ENCODE measurements around the gene STOX2. TPM values are rescaled to one million over a fixed set of nuclear protein-coding genes. Genes with fewer than 3 reads are reported as not detected.

Gene STOX2, protein sequence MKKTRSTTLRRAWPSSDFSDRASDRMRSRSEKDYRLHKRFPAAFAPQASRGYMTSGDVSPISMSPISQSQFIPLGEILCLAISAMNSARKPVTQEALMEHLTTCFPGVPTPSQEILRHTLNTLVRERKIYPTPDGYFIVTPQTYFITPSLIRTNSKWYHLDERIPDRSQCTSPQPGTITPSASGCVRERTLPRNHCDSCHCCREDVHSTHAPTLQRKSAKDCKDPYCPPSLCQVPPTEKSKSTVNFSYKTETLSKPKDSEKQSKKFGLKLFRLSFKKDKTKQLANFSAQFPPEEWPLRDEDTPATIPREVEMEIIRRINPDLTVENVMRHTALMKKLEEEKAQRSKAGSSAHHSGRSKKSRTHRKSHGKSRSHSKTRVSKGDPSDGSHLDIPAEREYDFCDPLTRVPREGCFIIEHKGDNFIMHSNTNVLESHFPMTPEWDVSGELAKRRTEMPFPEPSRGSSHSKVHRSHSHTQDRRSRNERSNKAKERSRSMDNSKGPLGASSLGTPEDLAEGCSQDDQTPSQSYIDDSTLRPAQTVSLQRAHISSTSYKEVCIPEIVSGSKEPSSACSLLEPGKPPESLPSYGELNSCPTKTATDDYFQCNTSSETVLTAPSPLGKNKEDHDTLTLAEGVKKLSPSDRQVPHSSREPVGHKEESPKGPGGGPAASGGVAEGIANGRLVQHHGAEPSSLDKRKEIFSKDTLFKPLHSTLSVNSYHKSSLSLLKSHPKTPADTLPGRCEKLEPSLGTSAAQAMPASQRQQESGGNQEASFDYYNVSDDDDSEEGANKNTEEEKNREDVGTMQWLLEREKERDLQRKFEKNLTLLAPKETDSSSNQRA (N-terminal part only)
- 1 to 10 TPM in 1 of 2 donors, under 1 TPM in 1; 0.89 to 2.5 TPM for total RNA-seq

- peaks cover 31% of the 10 kb centered on the region for H3K27me3 ChIP-seq
- H3K4me1 ChIP-seq = no peaks in the 10 kb centered on the region
- DNase-seq = peak; percentile 56
- peak within 1 kb of the TSS; percentile 52 for H3K4me3 ChIP-seq
- H3K36me3 ChIP-seq = no peaks in the 10 kb centered on the region
- H3K9me3 ChIP-seq = no peaks in the 10 kb centered on the region
- intact Hi-C loops (cut with DNase I) = no loop called here
- H3K27ac ChIP-seq = peak within 1 kb of the TSS; percentile 22
- TF ChIP-seq CTCF (IDR thresholded peaks at IDR 0.05) = no peak
- peak within 1 kb of the TSS; percentile 12 to 59 for H3K9ac ChIP-seq (ENCODE audit: low read depth in 2 of 2, low read length in 2 of 2)
Measured at GRCh38 chr4:183905081-183905592, at the start of gene STOX2. Gene STOX2 (plus strand): TSS chr4:183905307. CDS start chr4:183906791, 1,484 bp downstream.

GRCh38 chr4:183855323-183856190 is 49.5 kb upstream of the STOX2 start:
- Histone ChIP-seq H3K36me3 (no peaks in the 10 kb centered on the region), H3K27ac (no peak overlapping the region), H3K27me3 (no peaks in the 10 kb centered on the region), H3K9me3 (no peaks in the 10 kb centered on the region), H3K4me1 (no peaks in the 10 kb centered on the region), H3K4me3 (no peak overlapping the region), H3K9ac (ENCODE audit: low read depth in 2 of 2, low read length in 2 of 2) (no peak overlapping the region)
- TF ChIP-seq CTCF (IDR thresholded peaks at IDR 0.05) = no peak
- intact Hi-C loops (cut with DNase I) = no loop called here
- no peak for DNase-seq

- H3K4me1 ChIP-seq = no peaks in the 10 kb centered on the region
- H3K27me3 ChIP-seq = no peaks in the 10 kb centered on the region
- DNase-seq = no peak
- no peaks in the 10 kb centered on the region for H3K36me3 ChIP-seq
- no peaks in the 10 kb centered on the region for H3K9me3 ChIP-seq
- no peak overlapping the region for H3K27ac ChIP-seq
- intact Hi-C loops (cut with DNase I) = no loop called here
- H3K4me3 ChIP-seq = no peak overlapping the region
- no peak for TF ChIP-seq CTCF (IDR thresholded peaks at IDR 0.05)
- no peak overlapping the region for H3K9ac ChIP-seq (ENCODE audit: low read depth in 2 of 2, low read length in 2 of 2)
Measured at GRCh38 chr4:183857040-183857439, 48.1 kb upstream of the STOX2 start.

GRCh38 chr4:183858011-183858615 is 47.0 kb upstream of the STOX2 start:
- Histone ChIP-seq H3K36me3 (no peaks in the 10 kb centered on the region), H3K9me3 (no peaks in the 10 kb centered on the region), H3K4me1 (no peaks in the 10 kb centered on the region), H3K4me3 (no peak overlapping the region), H3K9ac (ENCODE audit: low read depth in 2 of 2, low read length in 2 of 2) (no peak overlapping the region), H3K27ac (no peak overlapping the region), H3K27me3 (no peaks in the 10 kb centered on the region)
- TF ChIP-seq CTCF (IDR thresholded peaks at IDR 0.05) = no peak
- no peak for DNase-seq
- intact Hi-C loops (cut with DNase I) = no loop called here

Data from colonic mucosa (tissue), 4 donors.